WTC11 (cell line): ENCODE measurements around the gene DTD1. TPM values are rescaled to one million over a fixed set of nuclear protein-coding genes. Genes with fewer than 3 reads are reported as not detected.

ENCODE experiments used
- ATAC-seq: fragments of 200-7000 bp; cut with Tn5 transposase; 2 replicates; pipeline ENCODE4 v1.10.0; 2021; ENCODE audit warnings: mild to moderate bottlenecking, moderate library complexity
- CTCF ChIA-PET: fragments of 300-600 bp; sonication (Branson Sonifier 250); formaldehyde crosslinking; loops from one replicate; lab custom pipeline; 2021; ENCODE audit warnings: antibody characterized with exemption; lab: Charles Lee
- POLR2A ChIA-PET: fragments of 350-600 bp; sonication (Branson Sonifier 250); formaldehyde crosslinking; loops from one replicate; lab custom pipeline; 2021; ENCODE audit warnings: antibody characterized with exemption; lab: Charles Lee
- DNase-seq: peaks from one replicate; pipeline ENCODE4 v3.0.0; 2021; ENCODE audit warnings: low spot score
- H3K27ac Mint-ChIP-seq: 2 replicates; pipeline ENCODE4 v1.8.0; 2021; ENCODE audit warnings: mixed read lengths
- H3K27me3 Mint-ChIP-seq: 2 replicates; pipeline ENCODE4 v1.8.0; 2021; ENCODE audit warnings: low read depth, mild to moderate bottlenecking, moderate library complexity, mixed read lengths
- H3K36me3 Mint-ChIP-seq: 2 replicates; pipeline ENCODE4 v1.8.0; 2021; ENCODE audit warnings: mixed read lengths
- H3K4me1 Mint-ChIP-seq: 2 replicates; pipeline ENCODE4 v1.8.0; 2022; ENCODE audit warnings: mixed read lengths
- H3K4me3 Mint-ChIP-seq: 2 replicates; pipeline ENCODE4 v1.8.0; 2021; ENCODE audit warnings: mild to moderate bottlenecking, moderate library complexity, mixed read lengths
- H3K9me3 Mint-ChIP-seq: 2 replicates; pipeline ENCODE4 v1.8.0; 2021; ENCODE audit warnings: mixed read lengths
- ATF1 ChIP-seq: sonication (generic); formaldehyde crosslinking; IDR thresholded peaks from 2 replicates; pipeline ENCODE4 v1.8.1; 2023; ENCODE audit warnings: mild to moderate bottlenecking, moderate library complexity, missing genetic modification reagents
- CBFB ChIP-seq: sonication (generic); formaldehyde crosslinking; IDR thresholded peaks from 2 replicates; pipeline ENCODE4 v1.8.1; 2022; ENCODE audit warnings: mild to moderate bottlenecking, low read depth, missing genetic modification reagents
- EMX1 ChIP-seq: fragments of 250-450 bp; sonication (Bioruptor Pico); IDR thresholded peaks from 2 replicates; pipeline ENCODE4 v1.8.0; 2021; ENCODE audit warnings: mild to moderate bottlenecking
- FOXJ3 ChIP-seq: sonication (generic); formaldehyde crosslinking; IDR thresholded peaks from 2 replicates; pipeline ENCODE4 v1.9.0; 2021; ENCODE audit warnings: missing genetic modification reagents, mild to moderate bottlenecking, borderline replicate concordance
- JAZF1 ChIP-seq: fragments of 250-450 bp; sonication (Bioruptor Pico); IDR thresholded peaks from 2 replicates; pipeline ENCODE4 v1.9.0; 2021; ENCODE audit warnings: moderate library complexity, mild to moderate bottlenecking, inconsistent platforms
- KAT7 ChIP-seq: sonication (generic); formaldehyde crosslinking; IDR thresholded peaks from 2 replicates; pipeline ENCODE4 v1.8.1; 2023; ENCODE audit warnings: missing genetic modification reagents, mild to moderate bottlenecking, borderline replicate concordance
- NFATC4 ChIP-seq: fragments of 250-450 bp; sonication (Bioruptor Pico); IDR thresholded peaks from 2 replicates; pipeline ENCODE4 v1.9.0; 2021; ENCODE audit warnings: mild to moderate bottlenecking
- NR2C2 ChIP-seq: sonication (generic); formaldehyde crosslinking; IDR thresholded peaks from 2 replicates; pipeline ENCODE4 v1.8.0; 2022; ENCODE audit warnings: mild to moderate bottlenecking, missing genetic modification reagents
- SMAD4 ChIP-seq: sonication (generic); formaldehyde crosslinking; IDR thresholded peaks from 2 replicates; pipeline ENCODE4 v1.8.0; 2022; ENCODE audit warnings: mild to moderate bottlenecking, missing genetic modification reagents
- ZNF263 ChIP-seq: sonication (generic); formaldehyde crosslinking; IDR thresholded peaks from 2 replicates; pipeline ENCODE4 v1.8.1; 2022; ENCODE audit warnings: low read depth, mild to moderate bottlenecking, moderate library complexity, missing genetic modification reagents
- ZNF416 ChIP-seq: fragments of 250-450 bp; sonication (Bioruptor Pico); IDR thresholded peaks from 2 replicates; pipeline ENCODE4 v1.9.0; 2021; ENCODE audit warnings: mild to moderate bottlenecking, inconsistent platforms
- total RNA-seq: library from RNA; stranded (reverse); gene quantifications from 3 replicates; pipeline ENCODE4 v1.2.3, GENCODE V29; 2021
- TF ChIP-seq, protein P1 (sequence below): sonication (generic); formaldehyde crosslinking; IDR thresholded peaks from 2 replicates; pipeline ENCODE4 v1.8.0; 2023; ENCODE audit warnings: missing genetic modification reagents, mild to moderate bottlenecking, borderline replicate concordance
- TF ChIP-seq, protein P2 (sequence below): sonication (generic); formaldehyde crosslinking; IDR thresholded peaks from 2 replicates; pipeline ENCODE4 v1.8.1; 2023; ENCODE audit warnings: mild to moderate bottlenecking, missing genetic modification reagents
- TF ChIP-seq, protein P3 (sequence below): sonication (generic); formaldehyde crosslinking; IDR thresholded peaks from 2 replicates; pipeline ENCODE4 v1.8.0; 2022; ENCODE audit warnings: mild to moderate bottlenecking, missing genetic modification reagents
- TF ChIP-seq, protein P4 (sequence below): fragments of 250-450 bp; sonication (Bioruptor Pico); IDR thresholded peaks from 2 replicates; pipeline ENCODE4 v2.1.2; 2022; ENCODE audit warnings: mild to moderate bottlenecking, moderate library complexity
- TF ChIP-seq, protein P5 (sequence below): sonication (generic); formaldehyde crosslinking; IDR thresholded peaks from 2 replicates; pipeline ENCODE4 v1.8.1; 2022; ENCODE audit warnings: missing genetic modification reagents, borderline replicate concordance

The DTD1 gene
- total RNA-seq, 1 experiment from 2014 or later = 71.1 TPM

DNA sequence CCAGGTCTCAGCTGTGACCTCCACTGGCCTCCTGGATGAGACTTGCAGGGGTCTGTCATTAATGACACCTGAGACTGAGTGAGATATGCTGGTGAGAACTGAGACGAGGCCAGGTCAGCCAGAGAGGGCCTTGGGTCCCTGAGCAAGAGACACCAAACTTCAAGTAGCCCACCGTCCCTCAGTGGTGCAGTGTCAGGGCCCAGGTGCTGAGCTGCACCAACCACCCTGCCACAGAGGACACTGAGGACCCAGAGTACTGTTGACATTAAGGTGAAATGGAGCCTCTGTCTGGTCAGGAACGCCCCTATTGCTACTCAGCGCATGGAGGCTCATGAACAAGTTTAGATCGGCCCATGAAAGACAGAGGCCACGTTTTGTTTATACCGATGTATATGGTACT lies 161.7 kb downstream of the DTD1 start (continued):
- TF ChIP-seq, protein P1, sequence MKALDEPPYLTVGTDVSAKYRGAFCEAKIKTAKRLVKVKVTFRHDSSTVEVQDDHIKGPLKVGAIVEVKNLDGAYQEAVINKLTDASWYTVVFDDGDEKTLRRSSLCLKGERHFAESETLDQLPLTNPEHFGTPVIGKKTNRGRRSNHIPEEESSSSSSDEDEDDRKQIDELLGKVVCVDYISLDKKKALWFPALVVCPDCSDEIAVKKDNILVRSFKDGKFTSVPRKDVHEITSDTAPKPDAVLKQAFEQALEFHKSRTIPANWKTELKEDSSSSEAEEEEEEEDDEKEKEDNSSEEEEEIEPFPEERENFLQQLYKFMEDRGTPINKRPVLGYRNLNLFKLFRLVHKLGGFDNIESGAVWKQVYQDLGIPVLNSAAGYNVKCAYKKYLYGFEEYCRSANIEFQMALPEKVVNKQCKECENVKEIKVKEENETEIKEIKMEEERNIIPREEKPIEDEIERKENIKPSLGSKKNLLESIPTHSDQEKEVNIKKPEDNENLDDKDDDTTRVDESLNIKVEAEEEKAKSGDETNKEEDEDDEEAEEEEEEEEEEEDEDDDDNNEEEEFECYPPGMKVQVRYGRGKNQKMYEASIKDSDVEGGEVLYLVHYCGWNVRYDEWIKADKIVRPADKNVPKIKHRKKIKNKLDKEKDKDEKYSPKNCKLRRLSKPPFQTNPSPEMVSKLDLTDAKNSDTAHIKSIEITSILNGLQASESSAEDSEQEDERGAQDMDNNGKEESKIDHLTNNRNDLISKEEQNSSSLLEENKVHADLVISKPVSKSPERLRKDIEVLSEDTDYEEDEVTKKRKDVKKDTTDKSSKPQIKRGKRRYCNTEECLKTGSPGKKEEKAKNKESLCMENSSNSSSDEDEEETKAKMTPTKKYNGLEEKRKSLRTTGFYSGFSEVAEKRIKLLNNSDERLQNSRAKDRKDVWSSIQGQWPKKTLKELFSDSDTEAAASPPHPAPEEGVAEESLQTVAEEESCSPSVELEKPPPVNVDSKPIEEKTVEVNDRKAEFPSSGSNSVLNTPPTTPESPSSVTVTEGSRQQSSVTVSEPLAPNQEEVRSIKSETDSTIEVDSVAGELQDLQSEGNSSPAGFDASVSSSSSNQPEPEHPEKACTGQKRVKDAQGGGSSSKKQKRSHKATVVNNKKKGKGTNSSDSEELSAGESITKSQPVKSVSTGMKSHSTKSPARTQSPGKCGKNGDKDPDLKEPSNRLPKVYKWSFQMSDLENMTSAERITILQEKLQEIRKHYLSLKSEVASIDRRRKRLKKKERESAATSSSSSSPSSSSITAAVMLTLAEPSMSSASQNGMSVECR (CRISPR knock-in tag) = no peak
- TF ChIP-seq CBFB (CRISPR knock-in tag) (no peak), NR2C2 (no peak), KAT7 (no peak), SMAD4 (CRISPR knock-in tag) (no peak)
- TF ChIP-seq, protein P2, sequence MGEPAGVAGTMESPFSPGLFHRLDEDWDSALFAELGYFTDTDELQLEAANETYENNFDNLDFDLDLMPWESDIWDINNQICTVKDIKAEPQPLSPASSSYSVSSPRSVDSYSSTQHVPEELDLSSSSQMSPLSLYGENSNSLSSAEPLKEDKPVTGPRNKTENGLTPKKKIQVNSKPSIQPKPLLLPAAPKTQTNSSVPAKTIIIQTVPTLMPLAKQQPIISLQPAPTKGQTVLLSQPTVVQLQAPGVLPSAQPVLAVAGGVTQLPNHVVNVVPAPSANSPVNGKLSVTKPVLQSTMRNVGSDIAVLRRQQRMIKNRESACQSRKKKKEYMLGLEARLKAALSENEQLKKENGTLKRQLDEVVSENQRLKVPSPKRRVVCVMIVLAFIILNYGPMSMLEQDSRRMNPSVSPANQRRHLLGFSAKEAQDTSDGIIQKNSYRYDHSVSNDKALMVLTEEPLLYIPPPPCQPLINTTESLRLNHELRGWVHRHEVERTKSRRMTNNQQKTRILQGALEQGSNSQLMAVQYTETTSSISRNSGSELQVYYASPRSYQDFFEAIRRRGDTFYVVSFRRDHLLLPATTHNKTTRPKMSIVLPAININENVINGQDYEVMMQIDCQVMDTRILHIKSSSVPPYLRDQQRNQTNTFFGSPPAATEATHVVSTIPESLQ (CRISPR knock-in tag) = no peak

DNA sequence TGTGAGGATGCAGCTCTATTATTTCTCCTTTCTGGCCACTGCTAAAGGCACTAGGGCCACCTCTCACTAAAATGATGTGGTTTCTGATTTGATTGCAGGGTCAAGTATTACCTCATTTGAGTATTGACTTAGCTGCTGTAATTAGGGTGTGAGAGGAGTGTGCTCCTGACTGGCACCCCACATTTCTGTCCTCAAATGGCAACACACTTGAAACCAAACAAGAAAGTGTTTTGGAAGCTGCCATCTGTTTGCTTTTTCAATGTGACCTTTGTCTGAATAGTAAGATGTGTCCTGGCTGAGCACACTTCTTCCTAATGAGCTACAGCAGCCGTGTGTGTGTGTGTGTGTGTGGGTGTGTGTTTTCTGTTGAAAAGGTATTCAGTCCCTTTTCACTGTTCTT lies 162.9 kb downstream of the DTD1 start:
- no peak for ATAC-seq
- Mint-ChIP-seq H3K9me3 (no peaks in the 10 kb centered on the region; the same call in 1 of the 2 replicates), H3K4me3 (no peak overlapping the region), H3K27me3 (no peaks in the 10 kb centered on the region), H3K4me1 (peaks cover 3% of the 10 kb centered on the region; the same call in 1 of the 2 replicates)
- TF ChIP-seq ATF1 (no peak), KAT7 (no peak), EMX1 (CRISPR knock-in tag) (no peak), ZNF416 (CRISPR knock-in tag) (no peak), JAZF1 (CRISPR knock-in tag) (no peak), ZNF263 (no peak), FOXJ3 (no peak), NFATC4 (no peak)
- TF ChIP-seq, protein P3, sequence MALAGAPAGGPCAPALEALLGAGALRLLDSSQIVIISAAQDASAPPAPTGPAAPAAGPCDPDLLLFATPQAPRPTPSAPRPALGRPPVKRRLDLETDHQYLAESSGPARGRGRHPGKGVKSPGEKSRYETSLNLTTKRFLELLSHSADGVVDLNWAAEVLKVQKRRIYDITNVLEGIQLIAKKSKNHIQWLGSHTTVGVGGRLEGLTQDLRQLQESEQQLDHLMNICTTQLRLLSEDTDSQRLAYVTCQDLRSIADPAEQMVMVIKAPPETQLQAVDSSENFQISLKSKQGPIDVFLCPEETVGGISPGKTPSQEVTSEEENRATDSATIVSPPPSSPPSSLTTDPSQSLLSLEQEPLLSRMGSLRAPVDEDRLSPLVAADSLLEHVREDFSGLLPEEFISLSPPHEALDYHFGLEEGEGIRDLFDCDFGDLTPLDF = no peak
- TF ChIP-seq, protein P4, sequence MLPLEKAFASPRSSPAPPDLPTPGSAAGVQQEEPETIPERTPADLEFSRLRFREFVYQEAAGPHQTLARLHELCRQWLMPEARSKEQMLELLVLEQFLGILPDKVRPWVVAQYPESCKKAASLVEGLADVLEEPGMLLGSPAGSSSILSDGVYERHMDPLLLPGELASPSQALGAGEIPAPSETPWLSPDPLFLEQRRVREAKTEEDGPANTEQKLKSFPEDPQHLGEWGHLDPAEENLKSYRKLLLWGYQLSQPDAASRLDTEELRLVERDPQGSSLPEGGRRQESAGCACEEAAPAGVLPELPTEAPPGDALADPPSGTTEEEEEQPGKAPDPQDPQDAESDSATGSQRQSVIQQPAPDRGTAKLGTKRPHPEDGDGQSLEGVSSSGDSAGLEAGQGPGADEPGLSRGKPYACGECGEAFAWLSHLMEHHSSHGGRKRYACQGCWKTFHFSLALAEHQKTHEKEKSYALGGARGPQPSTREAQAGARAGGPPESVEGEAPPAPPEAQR (CRISPR knock-in tag) = no peak
- TF ChIP-seq, protein P5, sequence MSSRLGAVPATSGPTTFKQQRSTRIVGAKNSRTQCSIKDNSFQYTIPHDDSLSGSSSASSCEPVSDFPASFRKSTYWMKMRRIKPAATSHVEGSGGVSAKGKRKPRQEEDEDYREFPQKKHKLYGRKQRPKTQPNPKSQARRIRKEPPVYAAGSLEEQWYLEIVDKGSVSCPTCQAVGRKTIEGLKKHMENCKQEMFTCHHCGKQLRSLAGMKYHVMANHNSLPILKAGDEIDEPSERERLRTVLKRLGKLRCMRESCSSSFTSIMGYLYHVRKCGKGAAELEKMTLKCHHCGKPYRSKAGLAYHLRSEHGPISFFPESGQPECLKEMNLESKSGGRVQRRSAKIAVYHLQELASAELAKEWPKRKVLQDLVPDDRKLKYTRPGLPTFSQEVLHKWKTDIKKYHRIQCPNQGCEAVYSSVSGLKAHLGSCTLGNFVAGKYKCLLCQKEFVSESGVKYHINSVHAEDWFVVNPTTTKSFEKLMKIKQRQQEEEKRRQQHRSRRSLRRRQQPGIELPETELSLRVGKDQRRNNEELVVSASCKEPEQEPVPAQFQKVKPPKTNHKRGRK (CRISPR knock-in tag) = no peak
- TF ChIP-seq, all 79 proteins: peak for 0
- Mint-ChIP-seq H3K27ac (0 out of 2 replicates have a peak overlapping the region, but pooled peaks have one; percentile 30), H3K36me3 (no peaks in the 10 kb centered on the region)
- DNase-seq = no peak
- POLR2A ChIA-PET = no interaction called here
- CTCF ChIA-PET = no interaction called here
